Ishikawa (cell line): Measurements from ENCODE around the gene AUTS2.

Experiments
- CEBPB ChIP-seq: IDR thresholded peaks from 2 replicates; pipeline ENCODE4 v1.6.1; 2012
- CREB1 ChIP-seq: IDR thresholded peaks from 2 replicates; pipeline ENCODE4 v1.6.1; 2012; ENCODE audit warnings: low read depth
- EGR1 ChIP-seq: IDR thresholded peaks from 2 replicates; pipeline ENCODE4 v1.6.1; 2012
- EP300 ChIP-seq: IDR thresholded peaks from 2 replicates; pipeline ENCODE4 v1.6.1; 2012; ENCODE audit warnings: borderline replicate concordance
- FOXM1 ChIP-seq: IDR thresholded peaks from 2 replicates; pipeline ENCODE4 v1.6.1; 2012; ENCODE audit warnings: low read depth, borderline replicate concordance
- NFIC ChIP-seq: IDR thresholded peaks from 2 replicates; pipeline ENCODE4 v1.6.1; 2012
- RAD21 ChIP-seq: IDR thresholded peaks from 2 replicates; pipeline ENCODE4 v1.6.1; 2012; ENCODE audit warnings: low read depth
- REST ChIP-seq: IDR thresholded peaks from 2 replicates; pipeline ENCODE4 v1.6.1; 2012; ENCODE audit warnings: low read depth, mild to moderate bottlenecking
- TAF1 ChIP-seq: IDR thresholded peaks from 2 replicates; pipeline ENCODE4 v1.6.1; 2012; ENCODE audit warnings: low read depth, mild to moderate bottlenecking
- TCF12 ChIP-seq: IDR thresholded peaks from 2 replicates; pipeline ENCODE4 v1.6.1; 2012; ENCODE audit warnings: low read depth
- TEAD4 ChIP-seq: IDR thresholded peaks from 2 replicates; pipeline ENCODE4 v1.6.1; 2012
- YY1 ChIP-seq: IDR thresholded peaks from 2 replicates; pipeline ENCODE4 v1.6.1; 2012; ENCODE audit warnings: low read depth
- ZBTB7A ChIP-seq: IDR thresholded peaks from 2 replicates; pipeline ENCODE4 v1.6.1; 2012; ENCODE audit warnings: low read depth
- TF ChIP-seq, protein P1 (sequence below): IDR thresholded peaks from 2 replicates; pipeline ENCODE4 v1.6.1; 2012
- TF ChIP-seq, protein P2 (sequence below): IDR thresholded peaks from 2 replicates; pipeline ENCODE4 v1.6.1; 2012

AUTS2 gene

GRCh38 chr7:70165477-70166170 is 567.3 kb downstream of the AUTS2 start:
- TF ChIP-seq EGR1 (no peak), TAF1 (no peak), ZBTB7A (no peak), EP300 (no peak), CEBPB (no peak), FOXM1 (no peak), TEAD4 (no peak)
- TF ChIP-seq, protein P1, sequence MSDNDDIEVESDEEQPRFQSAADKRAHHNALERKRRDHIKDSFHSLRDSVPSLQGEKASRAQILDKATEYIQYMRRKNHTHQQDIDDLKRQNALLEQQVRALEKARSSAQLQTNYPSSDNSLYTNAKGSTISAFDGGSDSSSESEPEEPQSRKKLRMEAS = no peak

- no peak for TF ChIP-seq EP300
- no peak for TF ChIP-seq RAD21
- no peak for TF ChIP-seq CREB1
- TF ChIP-seq ZBTB7A = no peak
Measured at GRCh38 chr7:70171369-70171920, 573.2 kb downstream of the AUTS2 start.

DNA sequence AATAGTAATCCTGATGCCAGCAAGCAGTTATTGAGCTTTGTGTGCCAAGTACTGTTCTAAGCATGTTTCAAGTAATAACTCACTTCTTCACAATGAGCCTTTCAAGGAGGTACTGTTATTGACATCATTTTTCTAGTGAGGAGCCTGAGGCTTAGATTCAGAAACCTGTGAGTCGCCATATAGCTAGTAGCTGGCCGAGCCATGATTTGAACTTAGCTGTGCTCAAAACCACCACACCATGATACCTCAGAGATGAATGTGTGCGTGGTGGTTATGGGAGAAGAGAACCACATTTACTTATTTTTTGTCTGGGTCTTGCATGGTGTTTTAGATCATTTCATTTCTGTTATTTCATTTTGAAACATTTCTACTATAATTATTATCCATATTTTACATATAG is 578.9 kb downstream of the AUTS2 start:
- TF ChIP-seq, protein P1 = no peak
- no peak for TF ChIP-seq YY1
- TF ChIP-seq EP300 = no peak
- no peak for TF ChIP-seq ZBTB7A
- no peak for TF ChIP-seq RAD21
- no peak for TF ChIP-seq TEAD4
- no peak for TF ChIP-seq TAF1
- no peak for TF ChIP-seq CREB1
- TF ChIP-seq EGR1 = no peak

GRCh38 chr7:70178211-70178610 is 579.9 kb downstream of the AUTS2 start:
- TF ChIP-seq ZBTB7A (no peak), YY1 (no peak), TCF12 (no peak), CREB1 (no peak), NFIC (no peak), RAD21 (no peak), REST (no peak), TEAD4 (no peak), TAF1 (no peak), FOXM1 (no peak), EP300 (no peak)
- TF ChIP-seq, protein P1 = no peak

DNA sequence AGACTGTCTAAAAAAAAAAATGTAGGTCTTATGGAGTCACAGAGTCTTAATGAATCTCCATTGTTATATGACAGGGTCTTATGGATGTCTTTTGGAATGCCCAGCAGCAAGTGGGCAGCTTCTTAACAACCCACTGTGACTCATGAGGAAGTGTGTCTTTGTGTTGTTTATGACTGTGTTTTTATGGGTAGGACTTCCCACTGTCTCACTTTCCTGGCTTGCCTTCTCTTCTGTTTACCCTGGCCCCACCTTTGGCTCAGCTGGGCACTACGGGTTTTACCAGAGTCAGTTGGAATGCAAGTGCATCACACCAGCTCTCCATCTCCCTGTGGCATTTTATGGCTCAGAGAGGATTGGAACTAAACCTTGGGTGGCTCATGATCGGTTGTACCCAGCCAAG is 580.5 kb downstream of the AUTS2 start:
- no peak for TF ChIP-seq TAF1
- no peak for TF ChIP-seq REST

DNA sequence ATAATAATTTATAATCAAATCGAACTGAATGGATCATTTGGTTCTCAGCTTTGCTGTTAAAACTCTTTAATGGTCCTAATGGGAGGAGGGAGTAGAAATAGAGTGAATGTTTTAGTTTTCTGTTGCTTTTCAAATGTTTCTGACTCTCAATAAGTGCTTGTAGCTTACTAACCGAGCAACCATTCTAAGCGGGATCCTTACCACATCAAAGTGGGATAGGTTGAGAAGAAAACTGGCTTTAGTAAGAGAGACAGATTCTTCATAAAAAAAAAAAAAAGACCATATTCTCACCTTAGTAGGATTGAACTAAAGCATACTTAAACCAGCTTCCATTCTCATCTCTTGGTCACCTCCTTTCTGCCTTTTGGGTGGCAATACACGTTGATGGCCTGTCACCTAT is 584.2 kb downstream of the AUTS2 start:
- TF ChIP-seq YY1 = no peak
- TF ChIP-seq, protein P2, sequence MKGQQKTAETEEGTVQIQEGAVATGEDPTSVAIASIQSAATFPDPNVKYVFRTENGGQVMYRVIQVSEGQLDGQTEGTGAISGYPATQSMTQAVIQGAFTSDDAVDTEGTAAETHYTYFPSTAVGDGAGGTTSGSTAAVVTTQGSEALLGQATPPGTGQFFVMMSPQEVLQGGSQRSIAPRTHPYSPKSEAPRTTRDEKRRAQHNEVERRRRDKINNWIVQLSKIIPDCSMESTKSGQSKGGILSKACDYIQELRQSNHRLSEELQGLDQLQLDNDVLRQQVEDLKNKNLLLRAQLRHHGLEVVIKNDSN = no peak
- no peak for TF ChIP-seq FOXM1
- TF ChIP-seq, protein P1 = no peak
- TF ChIP-seq NFIC = no peak
- no peak for TF ChIP-seq TAF1
- TF ChIP-seq TEAD4 = no peak
- no peak for TF ChIP-seq TCF12
- TF ChIP-seq CREB1 = no peak
- no peak for TF ChIP-seq EP300
- no peak for TF ChIP-seq REST
- TF ChIP-seq EGR1 = no peak
- TF ChIP-seq CEBPB = no peak
- TF ChIP-seq RAD21 = no peak
